H1 (cell line): ENCODE data around the gene PHF8. TPM values are rescaled to one million over a fixed set of nuclear protein-coding genes. Genes with fewer than 3 reads are reported as not detected.

Source experiments
- CTCF ChIA-PET: fragments of 300-600 bp; sonication (Branson Sonifier 250); formaldehyde crosslinking; loops from one replicate; lab custom pipeline; 2021; ENCODE audit not compliant: partially characterized antibody; lab: Charles Lee
- POLR2A ChIA-PET: fragments of 300-600 bp; sonication (Branson Sonifier 250); formaldehyde crosslinking; loops from one replicate; lab custom pipeline; 2021; ENCODE audit warnings: inconsistent platforms; ENCODE audit not compliant: partially characterized antibody; lab: Charles Lee
- DNase-seq, 2 experiments: peaks; one replicate each; pipeline versions ENCODE4 v3.0.0 to v3.0.0-alpha.2; 2010 to 2022; ENCODE audit warnings: low spot score in 2 of 2, low read depth in 1 of 2, mixed read lengths in 1 of 2
- FAIRE-seq: peaks from 2 replicates; lab custom pipeline; 2011; peaks lifted over from hg19 to GRCh38; lab: Jason Lieb, UNC
- H2AFZ ChIP-seq: 2 replicates; pipeline ENCODE4 v1.8.1; 2012; ENCODE audit warnings: low read length, inconsistent platforms
- H2AK5ac ChIP-seq: 2 replicates; pipeline ENCODE4 v1.6.1; 2013; ENCODE audit warnings: low read depth, low read length
- H2BK120ac ChIP-seq: replicated peaks from 2 replicates; pipeline ENCODE3; 2013; ENCODE audit warnings: low read depth, low read length, inconsistent platforms
- H2BK12ac ChIP-seq: 2 replicates; pipeline ENCODE4 v1.6.1; 2013; ENCODE audit warnings: low read depth, low read length
- H2BK15ac ChIP-seq: 2 replicates; pipeline ENCODE4 v1.6.1; 2013; ENCODE audit warnings: low read length
- H2BK20ac ChIP-seq: 2 replicates; pipeline ENCODE4 v1.6.1; 2013; ENCODE audit warnings: low read length
- H2BK5ac ChIP-seq: 2 replicates; pipeline ENCODE4 v1.6.1; 2013; ENCODE audit warnings: low read depth, low read length
- H3K14ac ChIP-seq: 2 replicates; pipeline ENCODE4 v1.6.1; 2013; ENCODE audit warnings: inconsistent platforms; ENCODE audit not compliant: insufficient read length
- H3K18ac ChIP-seq: 2 replicates; pipeline ENCODE4 v1.6.1; 2013; ENCODE audit warnings: low read length; ENCODE audit errors: extremely low read depth
- H3K23ac ChIP-seq: 2 replicates; pipeline ENCODE4 v1.6.1; 2013; ENCODE audit warnings: inconsistent platforms; ENCODE audit not compliant: insufficient read length
- H3K23me2 ChIP-seq: 2 replicates; pipeline ENCODE4 v1.6.1; 2013; ENCODE audit warnings: low read depth, low read length
- H3K27ac ChIP-seq: 2 replicates; pipeline ENCODE4 v1.6.1; 2011; ENCODE audit warnings: low read depth, low read length, inconsistent platforms
- H3K27me3 ChIP-seq, 4 experiments: replicated peaks in 1 of 4; 1 replicate in 1 of 4; 2 replicates in 3 of 4; pipeline versions ENCODE4 v1.6.1 to v1.8.1; 2011 to 2013; ENCODE audit warnings: low read length in 3 of 4, mild to moderate bottlenecking in 3 of 4, inconsistent platforms in 2 of 4, mixed read lengths in 2 of 4, moderate library complexity in 1 of 4; ENCODE audit not compliant: control insufficient read depth in 3 of 4, insufficient read depth in 3 of 4; ENCODE audit errors: extremely low read depth in 1 of 4
- H3K36me3 ChIP-seq, 4 experiments: 2 replicates each; pipeline versions ENCODE4 v1.6.1 to v1.8.1; 2011 to 2013; ENCODE audit warnings: mild to moderate bottlenecking in 4 of 4, low read length in 3 of 4, moderate library complexity in 2 of 4, control low read depth in 1 of 4, inconsistent platforms in 1 of 4; ENCODE audit not compliant: insufficient read depth in 4 of 4, control insufficient read depth in 2 of 4
- H3K4ac ChIP-seq: replicated peaks from 2 replicates; pipeline ENCODE3; 2013; ENCODE audit warnings: low read length, low read depth, mixed read lengths, inconsistent platforms; ENCODE audit not compliant: insufficient read length
- H3K4me1 ChIP-seq, 4 experiments: replicated peaks in 1 of 4; 1 replicate in 1 of 4; 2 replicates in 3 of 4; pipeline versions ENCODE4 v1.6.1 to v1.8.1; 2011 to 2013; ENCODE audit warnings: low read length in 3 of 4, inconsistent platforms in 2 of 4, mixed read lengths in 1 of 4; ENCODE audit not compliant: insufficient read depth in 4 of 4, control insufficient read depth in 3 of 4
- H3K4me2 ChIP-seq, 2 experiments: 2 replicates each; pipeline versions ENCODE4 v1.6.1 to v1.8.1; 2011 to 2013; ENCODE audit warnings: low read depth in 2 of 2, low read length in 2 of 2, control low read depth in 1 of 2, inconsistent platforms in 1 of 2, mild to moderate bottlenecking in 1 of 2; ENCODE audit not compliant: insufficient read depth in 1 of 2
- H3K4me3 ChIP-seq, 4 experiments: fragments of 200-600, 300-600 bp in 1 of 4; sonication (generic), shearing (Covaris generic), sonication (Bioruptor Twin) in 1 of 4; 2 replicates each; pipeline versions ENCODE4 v1.5.1 to v1.8.1; 2011 to 2016; ENCODE audit warnings: low read length in 4 of 4, low read depth in 3 of 4, control low read depth in 2 of 4, inconsistent platforms in 2 of 4, mild to moderate bottlenecking in 2 of 4, mixed read lengths in 1 of 4, moderate library complexity in 1 of 4; ENCODE audit not compliant: insufficient read depth in 2 of 4; ENCODE audit errors: extremely low read depth in 1 of 4
- H3K56ac ChIP-seq: replicated peaks from 2 replicates; pipeline ENCODE3; 2013; ENCODE audit warnings: low read depth, mild to moderate bottlenecking, mixed read lengths, low read length, inconsistent platforms; ENCODE audit not compliant: insufficient read length
- H3K79me1 ChIP-seq: 2 replicates; pipeline ENCODE4 v1.6.1; 2013; ENCODE audit warnings: low read depth, low read length, control low read depth
- H3K79me2 ChIP-seq, 2 experiments: 2 replicates each; pipeline versions ENCODE4 v1.6.1 to v1.8.1; 2012 to 2013; ENCODE audit warnings: low read length in 2 of 2, mild to moderate bottlenecking in 2 of 2, inconsistent platforms in 1 of 2; ENCODE audit not compliant: insufficient read depth in 2 of 2, control insufficient read depth in 1 of 2
- H3K9ac ChIP-seq, 4 experiments: replicated peaks in 1 of 4; 1 replicate in 1 of 4; 2 replicates in 3 of 4; pipeline versions ENCODE4 v1.6.1 to v1.8.1; 2011 to 2013; ENCODE audit warnings: low read depth in 3 of 4, low read length in 3 of 4, control low read depth in 2 of 4, mild to moderate bottlenecking in 2 of 4, moderate library complexity in 2 of 4, inconsistent platforms in 1 of 4; ENCODE audit errors: extremely low read depth in 1 of 4
- H3K9me3 ChIP-seq, 2 experiments: 2 replicates each; pipeline versions ENCODE4 v1.6.1 to v1.8.1; 2012 to 2013; ENCODE audit warnings: mild to moderate bottlenecking in 2 of 2, moderate library complexity in 2 of 2, control low read depth in 1 of 2, inconsistent platforms in 1 of 2, low read depth in 1 of 2, low read length in 1 of 2, mixed read lengths in 1 of 2; ENCODE audit not compliant: insufficient read depth in 2 of 2
- H4K20me1 ChIP-seq, 2 experiments: replicated peaks in 1 of 2; 2 replicates each; pipeline versions ENCODE3 to v1.8.1; 2011 to 2013; ENCODE audit warnings: inconsistent platforms in 2 of 2, low read length in 2 of 2, mild to moderate bottlenecking in 1 of 2; ENCODE audit not compliant: insufficient read depth in 2 of 2, control insufficient read depth in 1 of 2
- H4K5ac ChIP-seq: 2 replicates; pipeline ENCODE4 v1.6.1; 2013; ENCODE audit warnings: low read length, low read depth, mixed read lengths, inconsistent platforms; ENCODE audit not compliant: insufficient read length
- H4K8ac ChIP-seq: 2 replicates; pipeline ENCODE4 v1.8.0; 2013; ENCODE audit warnings: mild to moderate bottlenecking, moderate library complexity, low read length, inconsistent platforms; ENCODE audit not compliant: insufficient read depth; ENCODE audit errors: extremely low read depth
- H4K91ac ChIP-seq: replicated peaks from 2 replicates; pipeline ENCODE3; 2013; ENCODE audit warnings: low read length, mixed read lengths, inconsistent platforms; ENCODE audit not compliant: insufficient read length
- KDM1A ChIP-seq: fragments of 200-600, 300-600 bp; sonication (generic); IDR thresholded peaks from 2 replicates; pipeline ENCODE4 v1.7.1; 2016; ENCODE audit warnings: mild to moderate bottlenecking, low read length, borderline replicate concordance
- KDM4A ChIP-seq: IDR thresholded peaks from one replicate; pipeline ENCODE4 v1.7.1; 2012; ENCODE audit warnings: low read depth, mild to moderate bottlenecking, moderate library complexity, low read length, inconsistent platforms; ENCODE audit not compliant: severe bottlenecking
- PHF8 ChIP-seq: fragments of 200-600 bp; sonication (generic); conservative IDR thresholded peaks from 2 replicates; pipeline ENCODE4 v1.7.1; 2012; ENCODE audit warnings: low read depth, mild to moderate bottlenecking, inconsistent platforms, low read length, moderate library complexity
- RFX5 ChIP-seq: IDR thresholded peaks from 2 replicates; pipeline ENCODE4 v1.6.1; 2011; ENCODE audit warnings: low read depth, low read length, improper control_type of control experiment, borderline replicate concordance
- RNF2 ChIP-seq: fragments of 200-900, 300-1000 bp; sonication (generic); IDR thresholded peaks from 2 replicates; pipeline ENCODE4 v1.7.1; 2016; ENCODE audit warnings: borderline replicate concordance, low read depth, mild to moderate bottlenecking, antibody characterized with exemption, low read length; ENCODE audit not compliant: poor library complexity, severe bottlenecking; ENCODE audit errors: missing control alignments
- RXRA ChIP-seq: IDR thresholded peaks from 2 replicates; pipeline ENCODE4 v1.6.1; 2011; ENCODE audit warnings: low read depth, mild to moderate bottlenecking, low read length, moderate library complexity; ENCODE audit not compliant: insufficient read depth
- SIRT6 ChIP-seq: IDR thresholded peaks from one replicate; pipeline ENCODE4 v1.7.1; 2012; ENCODE audit warnings: low read length, inconsistent platforms
- SRF ChIP-seq: IDR thresholded peaks from 2 replicates; pipeline ENCODE4 v1.6.1; 2011; ENCODE audit warnings: mild to moderate bottlenecking, low read depth, low read length, moderate library complexity
- WGBS, 2 experiments: shearing (Covaris generic) in 1 of 2; methylation state at CpG; one replicate each; pipeline versions ENCODE4 v1.1.6 to v1.1.7; 2013 to 2015; ENCODE audit warnings: low lambda C conversion rate in 2 of 2, mixed read lengths in 2 of 2, inconsistent platforms in 1 of 2, low coverage in 1 of 2, missing lambda C conversion rate in 1 of 2; ENCODE audit not compliant: insufficient replicate concordance in 2 of 2, insufficient coverage in 1 of 2, insufficient read length in 1 of 2; ENCODE audit errors: extremely low coverage in 1 of 2, missing lambda C conversion rate in 1 of 2; 5-methylcytosine and 5-hydroxymethylcytosine counted together
- polyA plus RNA-seq, 7 experiments: library from polyadenylated mRNA; depleted of rRNA in 3 of 7; stranded (reverse) in 5 of 7; unstranded in 2 of 7; fragments of >200 nt in 5 of 7; fragments of 200-250 nt in 2 of 7; gene quantifications; 1 replicate in 5 of 7; 2 replicates in 1 of 7; 4 replicates in 1 of 7; pipeline versions ENCODE4 v1.2.1 to v1.2.3, GENCODE V29; 2011 to 2013; ENCODE audit warnings: missing spikeins in 2 of 7, mixed read lengths in 2 of 7
- total RNA-seq: library from RNA; stranded (reverse); fragmentation: NEBNext Ultra II Directional; extraction: Animal tissue kit (Norgen Biotek cat#: 25700); gene quantifications from 2 replicates; pipeline ENCODE4 v1.2.1, GENCODE V29; 2021
- TF ChIP-seq, protein P1 (sequence below): IDR thresholded peaks from 2 replicates; pipeline ENCODE4 v1.6.1; 2012; ENCODE audit warnings: inconsistent platforms
- TF ChIP-seq, protein P2 (sequence below), 3 experiments: IDR thresholded peaks; 1 replicate in 2 of 3; 2 replicates in 1 of 3; pipeline versions ENCODE4 v1.5.1 to v1.6.1; 2011; ENCODE audit warnings: low read length in 3 of 3, mild to moderate bottlenecking in 3 of 3, inconsistent platforms in 2 of 3, low read depth in 1 of 3, moderate library complexity in 1 of 3; ENCODE audit not compliant: insufficient read depth in 1 of 3; ENCODE audit errors: control extremely low read depth in 1 of 3

The PHF8 gene
- total and polyA plus RNA-seq, 2 of the 8 experiments (the other 6 are each of a cell fraction or from before 2014, with no cell fraction given), result 14.6 to 27.6 TPM

GRCh38 chrX:54030329-54030728 is 13.9 kb downstream of the PHF8 start:
- WGBS, 2 experiments, result 98% methylated on average over 4 of the region's 4 CpGs; no CpG with 5 or more reads in 1 of the 2 experiments
- Histone ChIP-seq H2BK5ac (no peak overlapping the region), H3K36me3 (peaks cover 0 to 10% (median 5%) of the 10 kb centered on the region in 4 experiments; a peak in 6 of 8 replicates), H3K23me2 (no peaks in the 10 kb centered on the region; the same call in 1 of the 2 replicates), H3K79me1 (no peaks in the 10 kb centered on the region), H3K27me3 (no peaks in the 10 kb centered on the region), H3K14ac (no peak overlapping the region), H2BK120ac (no peak overlapping the region), H4K91ac (no peak overlapping the region), H4K20me1 (no peaks in the 10 kb centered on the region), H3K18ac (no peak overlapping the region), H3K4me1 (no peaks in the 10 kb centered on the region), H3K4me2 (no peak overlapping the region), H3K23ac (no peak overlapping the region), H3K9ac (no peak overlapping the region), H4K8ac (no peak overlapping the region), H3K4me3 (no peak overlapping the region), H2BK12ac (no peak overlapping the region), H2BK15ac (no peak overlapping the region), H3K79me2 (no peaks in the 10 kb centered on the region), H2AK5ac (no peak overlapping the region), H3K4ac (no peak overlapping the region), H4K5ac (no peak overlapping the region), H3K56ac (no peak overlapping the region), H2AFZ (no peak overlapping the region), H3K27ac (no peak overlapping the region), H2BK20ac (no peak overlapping the region), H3K9me3 (no peaks in the 10 kb centered on the region)
- TF ChIP-seq PHF8, result no peak
- TF ChIP-seq RXRA, result no peak
- TF ChIP-seq RNF2, result no peak
- no peak for TF ChIP-seq RFX5
- TF ChIP-seq SRF, result no peak
- TF ChIP-seq KDM4A, result no peak
- TF ChIP-seq SIRT6, result no peak
- TF ChIP-seq, protein P1, sequence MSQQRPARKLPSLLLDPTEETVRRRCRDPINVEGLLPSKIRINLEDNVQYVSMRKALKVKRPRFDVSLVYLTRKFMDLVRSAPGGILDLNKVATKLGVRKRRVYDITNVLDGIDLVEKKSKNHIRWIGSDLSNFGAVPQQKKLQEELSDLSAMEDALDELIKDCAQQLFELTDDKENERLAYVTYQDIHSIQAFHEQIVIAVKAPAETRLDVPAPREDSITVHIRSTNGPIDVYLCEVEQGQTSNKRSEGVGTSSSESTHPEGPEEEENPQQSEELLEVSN, result no peak
- TF ChIP-seq, protein P2, sequence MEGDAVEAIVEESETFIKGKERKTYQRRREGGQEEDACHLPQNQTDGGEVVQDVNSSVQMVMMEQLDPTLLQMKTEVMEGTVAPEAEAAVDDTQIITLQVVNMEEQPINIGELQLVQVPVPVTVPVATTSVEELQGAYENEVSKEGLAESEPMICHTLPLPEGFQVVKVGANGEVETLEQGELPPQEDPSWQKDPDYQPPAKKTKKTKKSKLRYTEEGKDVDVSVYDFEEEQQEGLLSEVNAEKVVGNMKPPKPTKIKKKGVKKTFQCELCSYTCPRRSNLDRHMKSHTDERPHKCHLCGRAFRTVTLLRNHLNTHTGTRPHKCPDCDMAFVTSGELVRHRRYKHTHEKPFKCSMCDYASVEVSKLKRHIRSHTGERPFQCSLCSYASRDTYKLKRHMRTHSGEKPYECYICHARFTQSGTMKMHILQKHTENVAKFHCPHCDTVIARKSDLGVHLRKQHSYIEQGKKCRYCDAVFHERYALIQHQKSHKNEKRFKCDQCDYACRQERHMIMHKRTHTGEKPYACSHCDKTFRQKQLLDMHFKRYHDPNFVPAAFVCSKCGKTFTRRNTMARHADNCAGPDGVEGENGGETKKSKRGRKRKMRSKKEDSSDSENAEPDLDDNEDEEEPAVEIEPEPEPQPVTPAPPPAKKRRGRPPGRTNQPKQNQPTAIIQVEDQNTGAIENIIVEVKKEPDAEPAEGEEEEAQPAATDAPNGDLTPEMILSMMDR (IDR thresholded peaks at IDR 0.05; ENCODE audit: control extremely low read depth in 1 of 3, insufficient read depth in 1 of 3, low read depth in 1 of 3, low read length in 3 of 3), result no peak
- TF ChIP-seq KDM1A, result no peak
- CTCF ChIA-PET, result no interaction called here
- POLR2A ChIA-PET, result no interaction called here
- DNase-seq (no peak), FAIRE-seq (no peak)
